ENCODE measurements around the gene AFTPH. TPM values are rescaled to one million over a fixed set of nuclear protein-coding genes. Genes with fewer than 3 reads are reported as not detected.

The AFTPH gene
- total and polyA plus RNA-seq, 4 donors: 27.0 to 78.1 (median 35.0) TPM

DNA sequence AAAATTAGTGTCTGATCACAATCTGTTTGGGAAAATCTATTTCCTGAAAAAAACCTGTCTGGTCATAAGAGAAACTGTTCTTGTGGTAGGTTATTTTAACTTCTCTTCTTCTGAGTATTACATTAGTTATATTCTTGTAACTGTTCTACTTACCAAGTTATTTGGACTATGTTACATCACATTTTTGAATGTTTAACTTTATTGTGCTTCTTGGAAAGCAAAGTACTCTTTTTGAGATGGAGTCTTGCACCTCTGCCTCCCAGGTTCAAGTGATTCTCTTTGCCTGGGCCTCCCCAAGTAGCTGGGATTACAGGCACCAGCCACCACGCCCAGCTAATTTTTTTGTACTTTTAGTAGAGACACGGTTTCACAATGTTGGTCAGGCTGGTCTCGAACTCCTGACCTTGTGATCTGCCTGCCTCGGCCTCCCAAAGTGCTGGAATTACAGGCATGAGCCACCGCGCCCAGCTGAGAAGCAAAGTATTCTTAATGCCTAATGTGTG lies 39.4 kb downstream of the AFTPH start:
- DNase-seq (no peak), ATAC-seq (ENCODE audit: insufficient read depth, low FRiP score) (no peak)
- TF ChIP-seq, protein P1, sequence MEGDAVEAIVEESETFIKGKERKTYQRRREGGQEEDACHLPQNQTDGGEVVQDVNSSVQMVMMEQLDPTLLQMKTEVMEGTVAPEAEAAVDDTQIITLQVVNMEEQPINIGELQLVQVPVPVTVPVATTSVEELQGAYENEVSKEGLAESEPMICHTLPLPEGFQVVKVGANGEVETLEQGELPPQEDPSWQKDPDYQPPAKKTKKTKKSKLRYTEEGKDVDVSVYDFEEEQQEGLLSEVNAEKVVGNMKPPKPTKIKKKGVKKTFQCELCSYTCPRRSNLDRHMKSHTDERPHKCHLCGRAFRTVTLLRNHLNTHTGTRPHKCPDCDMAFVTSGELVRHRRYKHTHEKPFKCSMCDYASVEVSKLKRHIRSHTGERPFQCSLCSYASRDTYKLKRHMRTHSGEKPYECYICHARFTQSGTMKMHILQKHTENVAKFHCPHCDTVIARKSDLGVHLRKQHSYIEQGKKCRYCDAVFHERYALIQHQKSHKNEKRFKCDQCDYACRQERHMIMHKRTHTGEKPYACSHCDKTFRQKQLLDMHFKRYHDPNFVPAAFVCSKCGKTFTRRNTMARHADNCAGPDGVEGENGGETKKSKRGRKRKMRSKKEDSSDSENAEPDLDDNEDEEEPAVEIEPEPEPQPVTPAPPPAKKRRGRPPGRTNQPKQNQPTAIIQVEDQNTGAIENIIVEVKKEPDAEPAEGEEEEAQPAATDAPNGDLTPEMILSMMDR (IDR thresholded peaks at IDR 0.05; ENCODE audit: control extremely low read depth, extremely low read depth): no peak
- WGBS, 2 donors: 85 to 92% methylated on average over 6 of the region's 6 CpGs
- Histone ChIP-seq H3K27me3 (ENCODE audit: control insufficient read depth in 3 of 3, insufficient read depth in 3 of 3, low read length in 2 of 3) (no peaks in the 10 kb centered on the region), H3K9me3 (ENCODE audit: control insufficient read depth in 4 of 4, insufficient read depth in 3 of 4, low read length in 3 of 4) (no peaks in the 10 kb centered on the region), H3K4me3 (no peak overlapping the region), H3K9ac (ENCODE audit: insufficient read depth in 1 of 2, low read length in 2 of 2) (no peak overlapping the region), H3K4me1 (ENCODE audit: control insufficient read depth in 5 of 5, insufficient read depth in 5 of 5, low read length in 5 of 5) (no peaks in the 10 kb centered on the region), H3K36me3 (ENCODE audit: control insufficient read depth in 4 of 4, insufficient read depth in 4 of 4, low read length in 4 of 4) (peaks cover 0 to 3% (median under 1%) of the 10 kb centered on the region in 4 donors), H3K27ac (ENCODE audit: low read depth in 1 of 2, low read length in 1 of 2) (no peak overlapping the region)

DNA sequence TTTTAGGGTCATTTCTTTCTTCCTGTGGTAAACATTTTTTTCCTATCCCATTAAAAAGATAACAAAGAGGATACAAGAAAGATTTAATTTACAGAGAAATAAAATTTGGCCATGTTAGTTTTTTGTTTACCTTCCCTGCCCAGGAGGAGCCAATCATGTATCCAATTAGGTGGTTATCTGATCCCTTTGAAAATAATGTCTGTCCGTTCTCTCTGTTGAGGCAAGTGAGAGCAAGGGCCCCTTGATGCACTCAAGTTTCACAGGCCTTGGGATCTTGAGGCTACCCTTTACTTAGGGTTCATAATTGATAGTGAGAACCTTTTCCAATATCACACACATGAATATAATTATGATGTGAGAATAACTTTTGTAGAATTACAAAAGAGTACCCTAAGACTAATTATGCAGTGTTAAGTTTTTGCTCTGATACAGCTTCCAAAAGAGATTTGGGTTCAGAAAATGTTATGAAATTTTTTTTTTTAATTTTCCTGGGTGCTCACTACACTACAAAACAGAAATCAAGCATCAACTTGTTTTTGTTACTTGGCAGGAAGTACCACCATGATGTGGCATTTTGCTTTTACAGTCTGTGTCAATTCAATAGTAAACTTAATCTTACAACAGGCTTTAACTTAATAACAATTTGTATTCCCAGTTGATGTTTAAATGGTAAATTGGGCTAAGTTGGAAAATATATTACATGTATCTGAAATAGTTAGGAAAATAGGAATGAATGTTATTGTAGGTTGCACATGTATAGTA lies 42.0 kb downstream of the AFTPH start:
- H3K27me3 ChIP-seq (ENCODE audit: control insufficient read depth in 3 of 3, insufficient read depth in 3 of 3, low read length in 2 of 3): no peaks in the 10 kb centered on the region
- WGBS, 2 donors: 94 to 97% methylated on average over 1 of the region's 1 CpG
- H3K4me3 ChIP-seq: no peak overlapping the region
- no peaks in the 10 kb centered on the region for H3K9me3 ChIP-seq (ENCODE audit: control insufficient read depth in 4 of 4, insufficient read depth in 3 of 4, low read length in 3 of 4)
- no peak overlapping the region for H3K27ac ChIP-seq (ENCODE audit: low read depth in 1 of 2, low read length in 1 of 2)
- no peak overlapping the region for H3K9ac ChIP-seq (ENCODE audit: insufficient read depth in 1 of 2, low read length in 2 of 2)
- TF ChIP-seq, protein P1 (IDR thresholded peaks at IDR 0.05; ENCODE audit: control extremely low read depth, extremely low read depth): no peak
- ATAC-seq (ENCODE audit: insufficient read depth, low FRiP score) (no peak), DNase-seq (no peak)
- peaks cover 0 to 6% (median 3%) of the 10 kb centered on the region in 4 donors for H3K36me3 ChIP-seq (ENCODE audit: control insufficient read depth in 4 of 4, insufficient read depth in 4 of 4, low read length in 4 of 4)
- H3K4me1 ChIP-seq (ENCODE audit: control insufficient read depth in 5 of 5, insufficient read depth in 5 of 5, low read length in 5 of 5): no peaks in the 10 kb centered on the region

DNA sequence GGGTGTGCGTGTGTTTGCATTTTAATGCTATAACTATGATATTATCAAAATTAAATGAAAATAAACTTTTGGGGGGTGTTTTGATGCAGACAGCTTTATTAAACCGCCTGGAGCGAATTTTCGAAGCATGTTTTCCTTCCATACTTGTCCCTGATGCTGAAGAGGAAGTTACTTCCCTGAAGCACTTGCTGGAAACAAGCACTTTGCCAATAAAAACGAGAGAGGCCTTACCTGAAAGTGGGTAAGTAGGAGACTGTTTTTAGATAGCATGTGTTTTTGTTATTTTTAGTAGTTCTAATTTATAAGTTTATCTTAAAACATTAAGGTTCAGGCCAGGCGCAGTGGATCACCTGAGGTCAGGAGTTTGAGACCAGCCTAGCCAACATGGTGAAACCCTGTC lies 43.3 kb downstream of the AFTPH start:
- WGBS, 2 donors: 64 to 83% methylated on average over 6 of the region's 6 CpGs
- H3K4me3 ChIP-seq: no peak overlapping the region
- H3K36me3 ChIP-seq (ENCODE audit: control insufficient read depth in 4 of 4, insufficient read depth in 4 of 4, low read length in 4 of 4): peaks cover 0 to 12% (median 4%) of the 10 kb centered on the region in 4 donors
- no peaks in the 10 kb centered on the region for H3K4me1 ChIP-seq (ENCODE audit: control insufficient read depth in 5 of 5, insufficient read depth in 5 of 5, low read length in 5 of 5)
- ATAC-seq (ENCODE audit: insufficient read depth, low FRiP score) (no peak), DNase-seq (no peak)
- no peak overlapping the region for H3K27ac ChIP-seq (ENCODE audit: low read depth in 1 of 2, low read length in 1 of 2)
- no peaks in the 10 kb centered on the region for H3K9me3 ChIP-seq (ENCODE audit: control insufficient read depth in 4 of 4, insufficient read depth in 3 of 4, low read length in 3 of 4)
- TF ChIP-seq, protein P1 (IDR thresholded peaks at IDR 0.05; ENCODE audit: control extremely low read depth, extremely low read depth): no peak
- H3K27me3 ChIP-seq (ENCODE audit: control insufficient read depth in 3 of 3, insufficient read depth in 3 of 3, low read length in 2 of 3): no peaks in the 10 kb centered on the region
- no peak overlapping the region for H3K9ac ChIP-seq (ENCODE audit: insufficient read depth in 1 of 2, low read length in 2 of 2)
